ENCODE results near the gene RPTOR.

The RPTOR gene

DNA sequence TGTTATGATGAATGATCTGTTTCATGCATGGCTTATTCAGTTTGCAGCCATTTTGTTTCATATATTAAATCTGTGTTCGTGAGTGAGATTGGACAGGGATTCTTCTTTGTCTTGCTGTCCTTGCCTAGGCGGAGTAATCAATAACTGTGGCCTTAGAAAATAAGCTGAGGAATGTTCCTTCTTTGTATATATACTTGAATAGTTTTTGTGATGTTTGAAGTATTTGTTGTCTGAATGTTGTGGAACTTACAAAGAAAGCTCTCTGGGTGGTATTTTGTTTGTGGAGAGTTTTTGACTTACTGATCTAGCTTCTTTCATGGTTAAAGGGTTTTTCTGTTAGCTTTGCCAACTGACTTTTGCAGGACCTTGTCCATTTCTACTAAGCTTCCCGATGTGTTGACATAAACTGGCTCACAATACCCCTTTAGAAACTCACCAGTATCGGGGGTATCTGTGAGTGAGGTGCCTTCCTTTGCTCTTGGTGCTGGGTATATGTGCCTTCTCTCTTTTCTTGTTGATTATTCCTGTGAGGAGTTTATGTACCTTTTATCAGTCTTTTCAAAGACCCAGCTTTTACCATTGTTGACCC, 166.2 kb downstream of the RPTOR start:
- TF ChIP-seq GATA3 (IDR thresholded peaks at IDR 0.05; ENCODE audit: low read depth, low read length) = no peak
- no peak for TF ChIP-seq GATA2 (IDR thresholded peaks at IDR 0.05; ENCODE audit: low read depth, low read length)

DNA sequence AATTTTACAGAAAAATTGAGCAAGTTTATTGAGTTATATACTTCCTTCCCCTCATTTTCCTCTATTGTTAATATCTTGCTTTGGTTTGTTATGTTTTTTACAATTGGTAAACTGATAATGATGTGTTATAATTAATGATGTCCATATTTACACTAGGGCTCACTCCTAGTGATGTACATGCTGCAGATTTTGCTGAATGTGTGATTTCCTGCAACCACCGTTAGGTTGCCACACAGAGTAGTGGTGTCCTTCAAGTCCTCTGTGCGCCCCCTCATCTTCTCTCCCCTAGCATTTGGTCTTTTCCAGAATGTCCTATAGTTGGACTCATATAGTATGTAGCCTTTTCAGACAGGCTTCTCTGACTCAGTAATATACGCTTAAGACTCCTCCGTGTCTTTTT, 167.5 kb downstream of the RPTOR start:
- no peak for TF ChIP-seq GATA2 (IDR thresholded peaks at IDR 0.05; ENCODE audit: low read depth, low read length)
- TF ChIP-seq GATA3 (IDR thresholded peaks at IDR 0.05; ENCODE audit: low read depth, low read length) = no peak

DNA sequence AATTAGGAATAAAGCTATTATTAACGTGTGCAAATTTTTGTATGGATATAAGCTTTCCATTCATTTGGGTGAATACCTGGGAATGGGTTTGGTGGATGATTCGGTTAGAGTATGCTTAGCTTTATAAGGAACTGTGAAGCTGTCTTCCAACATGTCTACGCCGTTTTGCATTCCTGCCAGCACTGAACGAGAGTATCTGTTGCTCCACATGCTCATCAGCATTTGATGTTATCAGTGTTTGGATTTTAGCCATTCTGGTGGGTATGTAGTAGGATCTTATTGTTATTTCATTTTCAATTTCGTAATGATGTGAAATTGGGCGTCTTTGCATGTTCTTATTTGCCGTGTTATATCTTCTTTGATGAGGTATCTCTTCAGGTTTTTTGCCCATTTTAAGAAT, 168.0 kb downstream of the RPTOR start:
- TF ChIP-seq GATA2 (IDR thresholded peaks at IDR 0.05; ENCODE audit: low read depth, low read length) (peak; percentile 71), GATA3 (IDR thresholded peaks at IDR 0.05; ENCODE audit: low read depth, low read length) (peak; percentile 46; the same call in 1 of the 2 replicates)

DNA sequence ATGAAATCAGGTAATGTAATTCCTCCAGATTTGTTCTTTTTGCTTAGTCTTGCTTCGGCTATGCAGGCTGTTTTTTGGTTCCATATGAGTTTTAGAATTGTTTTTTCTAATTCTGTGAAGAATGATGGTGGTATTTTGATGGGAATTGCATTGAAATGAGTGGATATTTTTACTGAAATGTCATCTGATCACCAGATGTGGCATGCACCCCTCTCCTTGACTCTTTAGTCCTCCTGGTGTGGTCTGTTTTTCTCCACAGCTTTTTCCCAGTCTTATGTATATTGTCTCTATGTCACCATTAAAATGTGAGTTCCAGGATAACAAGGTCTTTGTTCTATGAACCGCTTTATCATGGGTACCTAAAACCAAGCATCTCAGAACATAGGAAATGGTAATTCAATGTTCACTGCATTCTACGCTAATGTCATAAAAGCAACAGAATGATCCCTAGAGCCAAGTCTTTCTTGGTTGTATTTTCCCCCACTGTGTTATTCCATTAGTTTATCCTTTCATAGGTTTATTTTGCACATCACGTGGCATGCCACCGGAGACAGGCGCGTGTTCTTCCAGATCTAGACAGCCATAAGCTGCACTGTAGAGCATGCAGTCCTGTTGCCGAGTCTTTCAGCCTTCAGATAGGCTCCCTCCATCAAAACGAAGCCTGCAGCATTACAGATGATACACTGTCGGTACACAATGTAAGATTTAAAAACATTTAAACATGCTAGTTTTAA, 172.5 kb downstream of the RPTOR start:
- TF ChIP-seq GATA3 (IDR thresholded peaks at IDR 0.05; ENCODE audit: low read depth, low read length) (no peak), GATA2 (IDR thresholded peaks at IDR 0.05; ENCODE audit: low read depth, low read length) (no peak)

DNA sequence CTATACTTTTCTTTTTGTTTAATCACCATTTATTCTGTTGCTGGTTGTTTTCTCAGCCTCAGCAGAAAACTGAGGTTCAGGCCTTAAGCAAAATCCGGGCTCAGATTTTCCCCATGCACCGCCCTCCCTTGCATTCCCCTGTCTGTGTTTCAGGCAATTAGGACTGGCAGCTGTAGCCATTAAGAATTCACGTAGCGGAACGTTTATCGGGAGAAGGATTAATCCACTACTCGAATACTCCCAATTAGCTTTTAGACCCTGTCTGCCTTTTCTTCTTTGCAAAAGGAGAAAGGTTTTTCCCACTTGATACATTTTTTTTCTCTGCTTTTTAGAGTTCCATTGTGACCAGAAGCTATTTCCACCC, 173.1 kb downstream of the RPTOR start:
- TF ChIP-seq GATA2 (IDR thresholded peaks at IDR 0.05; ENCODE audit: low read depth, low read length) (no peak), GATA3 (IDR thresholded peaks at IDR 0.05; ENCODE audit: low read depth, low read length) (no peak)

DNA sequence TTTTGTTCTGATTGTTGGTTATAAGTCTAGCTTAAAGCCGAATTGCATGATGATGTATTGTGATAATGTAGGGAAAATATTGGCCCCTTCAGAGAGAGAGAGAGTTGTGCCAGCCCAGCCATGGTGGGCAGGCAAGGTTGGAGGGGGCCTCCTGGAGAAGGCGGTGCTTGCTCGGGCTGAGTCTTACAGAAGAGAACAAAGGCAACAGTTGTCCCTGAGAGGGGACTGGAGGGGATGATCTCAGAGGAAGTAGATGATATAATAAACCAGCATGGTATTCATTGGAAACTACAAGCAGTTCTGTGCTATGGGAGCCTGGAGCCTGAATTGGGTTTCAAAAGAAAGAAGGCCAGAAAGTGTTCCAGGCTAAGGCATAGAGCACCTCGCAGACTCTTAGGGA, 173.8 kb downstream of the RPTOR start:
- TF ChIP-seq GATA2 (IDR thresholded peaks at IDR 0.05; ENCODE audit: low read depth, low read length) (no peak), GATA3 (IDR thresholded peaks at IDR 0.05; ENCODE audit: low read depth, low read length) (no peak)

DNA sequence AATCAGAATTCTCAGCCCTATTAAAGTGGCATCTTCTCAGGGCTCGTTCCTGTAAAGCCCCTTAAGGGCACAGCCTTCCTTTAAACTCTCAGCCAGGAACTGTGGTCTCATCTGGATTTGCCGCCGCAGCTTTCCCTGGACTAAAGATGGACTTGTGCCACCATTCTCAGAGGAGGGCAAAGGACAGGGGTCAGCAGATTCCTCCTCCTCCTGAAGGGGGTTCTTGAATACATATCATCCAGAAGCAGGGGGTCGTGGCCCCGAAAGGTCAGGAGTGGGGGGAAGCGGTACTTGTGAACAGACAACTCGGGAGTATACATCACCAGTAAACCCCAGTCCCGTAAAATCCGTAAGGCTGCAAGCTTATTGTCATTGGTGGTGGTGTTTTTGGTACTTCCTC, 174.8 kb downstream of the RPTOR start:
- TF ChIP-seq GATA2 (IDR thresholded peaks at IDR 0.05; ENCODE audit: low read depth, low read length) (no peak), GATA3 (IDR thresholded peaks at IDR 0.05; ENCODE audit: low read depth, low read length) (no peak)

DNA sequence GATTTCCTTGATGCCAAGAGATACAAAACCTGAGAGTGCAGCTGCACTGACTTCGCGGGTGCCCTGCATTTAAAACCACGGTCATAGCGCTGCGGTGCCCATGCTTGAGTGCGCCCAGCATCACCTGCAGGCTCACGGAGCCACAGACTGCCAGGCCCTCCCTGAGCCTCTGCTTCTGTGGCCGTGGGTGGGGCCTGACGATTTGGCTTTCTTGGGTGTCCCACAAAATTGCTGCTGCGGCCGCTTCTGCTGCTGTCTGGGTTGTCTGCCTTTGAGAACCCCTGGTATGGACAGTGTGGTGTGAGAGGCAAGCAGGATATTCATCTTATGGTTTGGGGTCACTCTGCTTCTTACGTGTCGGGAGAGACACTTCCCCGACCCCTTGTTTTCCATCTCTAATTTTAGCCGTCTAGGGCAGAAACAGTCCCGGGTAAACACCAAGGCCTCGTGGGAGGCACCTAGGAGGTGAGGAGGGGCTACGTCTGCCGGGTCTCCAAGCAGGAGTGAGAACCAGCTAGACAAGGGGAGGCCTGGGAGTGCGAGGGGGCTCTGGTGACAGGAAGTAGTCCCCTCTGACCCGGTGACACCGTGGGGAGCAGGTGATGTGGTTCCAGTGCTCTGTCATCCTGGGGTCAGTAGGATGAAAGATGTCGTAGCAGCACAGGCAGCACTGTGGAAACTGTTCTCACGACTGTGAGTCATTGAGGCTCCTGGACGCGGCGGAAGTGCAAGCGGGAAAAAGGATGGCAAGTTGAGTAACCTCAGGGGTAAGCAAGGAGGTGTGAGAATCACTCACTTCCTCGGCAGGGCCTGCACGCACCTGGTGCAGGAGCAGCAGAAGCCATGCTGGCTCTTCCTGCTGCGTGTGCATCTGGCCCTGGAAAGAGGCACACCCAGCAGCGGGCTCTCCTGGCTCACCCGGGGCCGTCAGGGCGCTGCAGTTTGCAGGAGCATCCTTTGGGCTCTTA, 176.3 kb downstream of the RPTOR start:
- TF ChIP-seq GATA2 (IDR thresholded peaks at IDR 0.05; ENCODE audit: low read depth, low read length) (no peak), GATA3 (IDR thresholded peaks at IDR 0.05; ENCODE audit: low read depth, low read length) (no peak)

DNA sequence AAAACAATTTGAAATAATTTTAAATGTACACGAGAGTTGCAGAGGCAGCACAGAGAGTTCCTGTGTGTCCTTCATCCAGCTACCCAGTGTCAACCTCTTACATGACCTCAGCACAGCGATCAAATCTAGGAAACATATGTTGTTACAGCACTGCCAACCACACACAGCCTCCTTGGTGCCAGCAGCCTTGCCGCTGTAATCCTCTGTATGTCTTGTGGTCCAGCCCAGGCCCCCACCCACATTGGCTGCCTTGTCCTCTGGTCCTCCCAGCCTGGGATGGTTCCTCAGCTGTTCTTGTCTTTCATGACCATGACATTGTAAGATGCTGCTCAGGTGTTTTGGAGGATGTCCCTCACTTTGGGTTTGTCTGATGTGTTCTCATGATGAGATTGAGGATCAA, 178.0 kb downstream of the RPTOR start:
- TF ChIP-seq GATA3 (IDR thresholded peaks at IDR 0.05; ENCODE audit: low read depth, low read length) = no peak
- no peak for TF ChIP-seq GATA2 (IDR thresholded peaks at IDR 0.05; ENCODE audit: low read depth, low read length)

DNA sequence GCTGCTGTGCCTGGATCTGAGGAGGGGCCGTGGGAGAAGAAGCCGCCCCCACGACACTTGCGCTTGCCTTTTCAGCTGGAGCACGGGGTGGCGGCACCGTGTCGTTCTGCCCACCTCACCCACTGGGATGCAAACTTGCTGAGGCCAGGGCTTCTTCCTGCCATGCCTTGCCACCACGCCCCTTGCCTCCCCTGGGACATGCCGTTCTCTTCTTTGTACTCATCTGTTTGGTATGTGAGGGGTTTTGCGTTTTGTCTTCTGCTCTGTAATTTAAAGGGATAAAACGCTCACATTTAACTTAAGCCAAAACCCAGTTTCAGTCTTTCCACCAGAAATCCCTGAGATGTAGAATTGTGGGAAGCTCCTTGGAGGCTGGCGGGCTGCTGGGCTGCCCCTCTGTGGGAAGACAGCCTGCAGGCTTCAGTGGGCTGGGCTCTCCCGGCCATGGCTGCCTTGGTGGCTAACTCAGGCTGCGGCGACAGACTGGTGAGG, 180.2 kb downstream of the RPTOR start:
- TF ChIP-seq GATA2 (IDR thresholded peaks at IDR 0.05; ENCODE audit: low read depth, low read length) (no peak), GATA3 (IDR thresholded peaks at IDR 0.05; ENCODE audit: low read depth, low read length) (no peak)

DNA sequence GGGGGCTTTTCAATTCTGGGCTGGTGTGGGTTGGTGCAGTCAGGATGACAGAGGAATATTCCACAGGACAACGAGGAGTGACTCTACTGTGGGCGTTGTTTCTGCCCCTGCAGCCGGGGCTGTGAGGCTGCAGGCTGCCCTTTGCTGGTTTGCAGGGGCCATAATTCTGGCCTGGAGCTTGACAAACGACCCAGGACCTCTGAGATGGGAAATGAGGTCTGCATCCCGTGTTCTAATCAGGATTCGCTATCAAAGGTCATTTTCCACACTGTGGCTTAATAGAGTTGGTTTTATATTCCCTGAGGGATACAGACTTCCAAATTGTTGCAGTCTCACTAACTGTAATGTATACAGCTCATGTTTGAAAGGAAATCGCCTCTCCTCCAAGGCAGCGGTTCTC, 180.9 kb downstream of the RPTOR start:
- TF ChIP-seq GATA3 (IDR thresholded peaks at IDR 0.05; ENCODE audit: low read depth, low read length) (peak; percentile 86), GATA2 (IDR thresholded peaks at IDR 0.05; ENCODE audit: low read depth, low read length) (peak; percentile 92)

DNA sequence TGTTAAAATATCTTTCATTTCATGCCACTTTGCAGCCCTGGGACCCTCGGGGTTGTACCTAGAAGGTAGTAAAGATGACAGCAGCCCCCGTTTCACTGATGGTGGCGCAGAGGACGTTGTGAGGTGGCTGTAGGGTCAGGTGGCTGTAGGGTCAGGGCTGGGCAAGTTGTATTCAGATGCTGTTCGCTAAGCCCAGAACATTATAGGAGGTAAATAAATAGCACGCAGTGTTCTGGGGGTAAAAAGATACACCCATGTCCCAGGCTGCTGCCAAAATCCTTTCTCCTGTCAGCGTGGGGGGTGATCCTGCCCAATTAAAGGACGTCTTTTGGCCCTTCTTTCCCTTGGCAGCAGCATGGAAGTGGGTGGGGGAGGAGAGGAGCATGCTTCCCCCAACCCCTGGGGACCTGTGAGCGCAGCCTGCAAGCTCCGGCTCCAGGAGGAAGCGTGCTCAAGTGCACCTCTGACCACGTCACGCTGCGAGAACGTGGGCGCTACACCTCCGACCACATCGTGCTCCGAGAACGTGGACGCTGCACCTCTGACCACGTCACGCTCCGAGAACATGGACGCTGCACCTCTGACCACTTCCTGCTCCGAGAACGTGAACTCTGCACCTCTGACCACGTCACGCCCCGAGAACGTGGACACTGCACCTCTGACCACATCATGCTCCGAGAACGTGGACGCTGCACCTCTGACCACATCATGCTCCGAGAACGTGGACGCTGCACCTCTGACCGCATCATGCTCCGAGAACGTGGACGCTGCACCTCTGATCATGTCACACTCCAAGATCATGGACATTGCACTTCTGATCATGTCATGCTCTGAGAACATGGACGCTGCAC, 182.1 kb downstream of the RPTOR start:
- TF ChIP-seq GATA3 (IDR thresholded peaks at IDR 0.05; ENCODE audit: low read depth, low read length) = no peak

DNA sequence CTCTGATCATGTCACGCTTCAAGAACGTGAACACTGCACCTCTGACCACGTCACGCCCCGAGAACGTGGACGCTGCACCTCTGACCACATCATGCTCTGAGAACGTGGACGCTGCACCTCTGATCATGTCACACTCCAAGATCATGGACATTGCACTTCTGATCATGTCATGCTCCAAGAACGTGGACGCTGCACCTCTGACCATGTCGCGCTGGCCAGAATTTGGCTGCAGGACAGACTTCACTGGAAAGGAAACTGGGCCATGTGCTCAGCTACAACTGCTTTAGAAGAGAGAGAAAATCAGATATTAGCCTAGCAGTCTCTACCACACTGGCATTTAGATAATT, 182.7 kb downstream of the RPTOR start:
- no peak for TF ChIP-seq GATA3 (IDR thresholded peaks at IDR 0.05; ENCODE audit: low read depth, low read length)
- TF ChIP-seq GATA2 (IDR thresholded peaks at IDR 0.05; ENCODE audit: low read depth, low read length) = no peak

DNA sequence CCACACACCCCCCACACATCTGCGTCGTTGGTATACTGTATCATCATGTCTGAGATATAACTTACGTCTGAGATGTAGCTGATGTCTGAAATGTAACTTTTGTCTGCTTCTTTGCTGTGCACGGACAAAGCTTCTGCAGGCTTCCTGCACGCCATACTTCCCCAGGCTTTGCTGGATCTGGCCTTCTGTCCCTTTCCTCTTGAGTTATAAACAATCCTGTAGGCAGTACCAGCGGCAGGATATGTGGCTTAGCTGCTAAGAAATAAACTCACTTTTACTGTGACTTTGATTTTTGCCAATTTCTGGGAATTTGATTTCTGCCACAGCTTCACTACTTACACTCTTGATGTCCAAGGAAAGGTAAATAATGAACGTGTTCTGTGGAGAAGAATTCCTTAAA, 184.4 kb downstream of the RPTOR start:
- no peak for TF ChIP-seq GATA3 (IDR thresholded peaks at IDR 0.05; ENCODE audit: low read depth, low read length)
- no peak for TF ChIP-seq GATA2 (IDR thresholded peaks at IDR 0.05; ENCODE audit: low read depth, low read length)
